NCI-H1048 (cell line): ENCODE measurements around the gene C1QTNF12.

Experiments used
- DNase-seq: peaks from one replicate; lab custom pipeline; 2025; lab: John Stamatoyannopoulos, UW

Gene C1QTNF12

GRCh38 chr1:1213345-1214265 is 32.9 kb downstream of the C1QTNF12 start, which contains the start of gene TNFRSF4:
Gene TNFRSF4 (minus strand): TSS chr1:1214153. CDS start chr1:1214127, 26 bp downstream.
- no peak for DNase-seq

- DNase-seq, result no peak
These were observed 33.7 kb downstream of the C1QTNF12 start for GRCh38 chr1:1212780-1213344.

GRCh38 chr1:1211541-1212441 is 34.7 kb downstream of the C1QTNF12 start:
- DNase-seq, result no peak

GRCh38 chr1:1210726-1211540 is 35.6 kb downstream of the C1QTNF12 start:
- no peak for DNase-seq

GRCh38 chr1:1208713-1209433 is 37.6 kb downstream of the C1QTNF12 start:
- DNase-seq, result no peak

GRCh38 chr1:1207571-1207892 is 39.0 kb downstream of the C1QTNF12 start:
- DNase-seq, result no peak

GRCh38 chr1:1206966-1207531 is 39.5 kb downstream of the C1QTNF12 start:
- no peak for DNase-seq

- no peak for DNase-seq
These were observed 40.1 kb downstream of the C1QTNF12 start, which contains the start of gene TNFRSF18 for GRCh38 chr1:1206376-1206965. Gene TNFRSF18 (minus strand): TSS chr1:1206592. CDS start chr1:1206571, 21 bp downstream.

- DNase-seq, result no peak
These were observed 40.6 kb downstream of the C1QTNF12 start for GRCh38 chr1:1205769-1206375.

GRCh38 chr1:1204998-1205768 is 41.3 kb downstream of the C1QTNF12 start:
- DNase-seq, result no peak

GRCh38 chr1:1204425-1204920 is 42.0 kb downstream of the C1QTNF12 start:
- DNase-seq, result no peak

GRCh38 chr1:1203561-1204424 is 42.7 kb downstream of the C1QTNF12 start:
- DNase-seq, result no peak

- DNase-seq, result no peak
These were observed 43.5 kb downstream of the C1QTNF12 start for GRCh38 chr1:1202831-1203560.

GRCh38 chr1:1200876-1201810 is 45.4 kb downstream of the C1QTNF12 start:
- DNase-seq, result no peak

- no peak for DNase-seq
These were observed 46.3 kb downstream of the C1QTNF12 start for GRCh38 chr1:1199961-1200875.
